HG02870 (cell line): ENCODE results near the gene NTS.

ENCODE experiments used
- ATAC-seq: cut with Tn5 transposase; IDR thresholded peaks from one replicate; pipeline ENCODE4 v1.9.1; 2021; ENCODE audit warnings: mild to moderate bottlenecking, moderate library complexity; ENCODE audit not compliant: unreplicated experiment

Gene NTS

GRCh38 chr12:85920324-85920947 is 46.3 kb downstream of the NTS start:
- peak; percentile 66 for ATAC-seq

GRCh38 chr12:85923767-85924331 is 49.8 kb downstream of the NTS start:
- ATAC-seq: no peak

- ATAC-seq: no peak
Measured at GRCh38 chr12:85927166-85927565, 53.1 kb downstream of the NTS start.
